MM.1S (cell line): Measurements from ENCODE around the gene EEF1AKMT1.

Source experiments
- DNase-seq: peaks from one replicate; pipeline ENCODE4 v3.0.0-alpha.2; 2015
- H2AFZ ChIP-seq: fragments of 300-600 bp; sonication (generic); 2 replicates; pipeline ENCODE4 v1.6.0; 2016; ENCODE audit warnings: antibody characterized with exemption, low read length
- H3F3A ChIP-seq: fragments of 300-600 bp; sonication (generic); 2 replicates; pipeline ENCODE4 v1.6.1; 2016; ENCODE audit warnings: mild to moderate bottlenecking, antibody characterized with exemption, low read length, moderate library complexity, mixed read lengths; ENCODE audit not compliant: insufficient read depth
- H3K27ac ChIP-seq: fragments of 300-600 bp; sonication (generic); 2 replicates; pipeline ENCODE4 v1.5.1; 2016; ENCODE audit warnings: mild to moderate bottlenecking, low read length
- H3K27me3 ChIP-seq: fragments of 300-600 bp; sonication (generic); replicated peaks from 2 replicates; pipeline ENCODE4 v1.6.0; 2016; ENCODE audit warnings: low read length; ENCODE audit not compliant: insufficient read depth
- H3K36me3 ChIP-seq: fragments of 300-600 bp; sonication (generic); replicated peaks from 2 replicates; pipeline ENCODE4 v1.6.1; 2016; ENCODE audit warnings: mild to moderate bottlenecking, low read length, mixed read lengths; ENCODE audit not compliant: insufficient read depth
- H3K4me1 ChIP-seq: fragments of 300-600 bp; sonication (generic); 2 replicates; pipeline ENCODE4 v1.6.1; 2016; ENCODE audit warnings: low read length, mixed read lengths
- H3K4me2 ChIP-seq: fragments of 300-600 bp; sonication (generic); 2 replicates; pipeline ENCODE4 v1.6.0; 2016; ENCODE audit warnings: low read depth, low read length
- H3K4me3 ChIP-seq: fragments of 300-600 bp; sonication (generic); 2 replicates; pipeline ENCODE4 v1.5.1; 2016; ENCODE audit warnings: low read length, mixed read lengths
- H3K79me2 ChIP-seq: fragments of 300-600 bp; sonication (generic); 2 replicates; pipeline ENCODE4 v1.6.1; 2016; ENCODE audit warnings: mixed run types, low read length, mixed read lengths
- H3K9ac ChIP-seq: fragments of 300-600 bp; sonication (generic); 2 replicates; pipeline ENCODE4 v1.6.1; 2016; ENCODE audit warnings: low read length, mixed read lengths
- H3K9me2 ChIP-seq: fragments of 300-600 bp; sonication (generic); replicated peaks from 2 replicates; pipeline ENCODE4 v1.6.1; 2016; ENCODE audit warnings: mild to moderate bottlenecking, low read length, mixed read lengths; ENCODE audit not compliant: insufficient read depth
- H3K9me3 ChIP-seq: fragments of 300-600 bp; sonication (generic); replicated peaks from 2 replicates; pipeline ENCODE4 v1.6.1; 2016; ENCODE audit warnings: mild to moderate bottlenecking, low read length, mixed read lengths; ENCODE audit not compliant: insufficient read depth
- H4K20me1 ChIP-seq: fragments of 300-600 bp; sonication (generic); 2 replicates; pipeline ENCODE4 v1.6.1; 2016; ENCODE audit warnings: mild to moderate bottlenecking, low read length, moderate library complexity, mixed read lengths; ENCODE audit not compliant: insufficient read depth
- CTCF ChIP-seq: fragments of 300-600 bp; sonication (generic); IDR thresholded peaks from 2 replicates; pipeline ENCODE4 v1.5.1; 2016; ENCODE audit warnings: antibody characterized with exemption, low read length, mixed read lengths
- EZH2 ChIP-seq: fragments of 300-600 bp; sonication (generic); optimal IDR thresholded peaks from 2 replicates; pipeline ENCODE3; 2017; ENCODE audit warnings: low read depth, mild to moderate bottlenecking, antibody characterized with exemption, low read length, mixed read lengths
- EZH2phosphoT487 ChIP-seq: fragments of 300-600 bp; sonication (generic); IDR thresholded peaks from 2 replicates; pipeline ENCODE4 v1.6.1; 2018; ENCODE audit warnings: antibody characterized with exemption, low read length

The EEF1AKMT1 gene

GRCh38 chr13:20679879-20680278, 93.9 kb downstream of the EEF1AKMT1 start:
- H3K27ac ChIP-seq: no peak overlapping the region
- no peaks in the 10 kb centered on the region for H3F3A ChIP-seq
- H3K36me3 ChIP-seq: no peaks in the 10 kb centered on the region
- H3K9me3 ChIP-seq: no peaks in the 10 kb centered on the region
- no peaks in the 10 kb centered on the region for H3K79me2 ChIP-seq
- H3K9ac ChIP-seq: no peak overlapping the region
- H3K4me1 ChIP-seq: no peaks in the 10 kb centered on the region
- TF ChIP-seq EZH2phosphoT487 (no peak), CTCF (no peak), EZH2 (no peak)
- H3K9me2 ChIP-seq: no peaks in the 10 kb centered on the region
- no peaks in the 10 kb centered on the region for H3K27me3 ChIP-seq
- no peak overlapping the region for H3K4me3 ChIP-seq
- no peak for DNase-seq
- no peaks in the 10 kb centered on the region for H4K20me1 ChIP-seq
- H3K4me2 ChIP-seq: no peak overlapping the region
- no peak overlapping the region for H2AFZ ChIP-seq
